PFSK-1 (cell line): ENCODE results near the gene RNF215.

ENCODE experiments used
- SIN3A ChIP-seq: IDR thresholded peaks from 2 replicates; pipeline ENCODE4 v1.6.1; 2012; ENCODE audit warnings: mild to moderate bottlenecking, low read length, moderate library complexity, borderline replicate concordance; ENCODE audit not compliant: insufficient read depth
- TAF1 ChIP-seq: IDR thresholded peaks from 2 replicates; pipeline ENCODE4 v1.6.1; 2012; ENCODE audit warnings: low read length, control low read depth, borderline replicate concordance; ENCODE audit not compliant: insufficient read depth

DNA sequence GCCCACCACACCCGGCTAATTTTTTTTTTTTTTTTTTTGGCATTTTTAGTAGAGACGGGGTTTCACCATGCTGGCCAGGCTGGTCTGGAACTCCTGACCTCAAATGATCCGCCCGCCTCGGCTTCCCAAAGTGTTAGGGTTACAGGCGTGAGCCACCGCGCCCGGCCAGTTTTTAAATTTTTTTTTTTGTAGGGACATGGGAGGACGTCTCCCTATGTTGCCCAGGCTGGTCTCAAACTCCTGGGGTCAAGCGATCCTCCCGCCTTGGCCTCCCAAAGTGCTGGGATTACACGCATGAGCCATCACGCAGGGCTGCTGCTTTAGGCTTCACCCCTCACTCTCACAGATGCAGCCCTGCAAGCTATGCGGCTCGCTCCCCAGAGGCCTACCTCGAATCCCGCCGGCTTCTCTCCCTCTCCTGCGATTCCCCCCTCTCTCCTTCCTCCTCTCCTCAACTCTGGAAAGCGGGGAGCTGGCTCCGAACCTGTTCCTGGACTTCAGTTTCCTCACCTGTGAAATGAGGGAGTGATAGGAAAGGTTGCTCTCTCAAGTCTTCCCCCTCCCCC lies 29.5 kb downstream of the RNF215 start:
- no peak for TF ChIP-seq SIN3A
- no peak for TF ChIP-seq TAF1
